NCI-H1048 (cell line): Measurements from ENCODE around the gene EVL.
"Not testable (repeated sequence)": the region's sequence is repeated elsewhere in the genome, so short reads cannot be mapped to it uniquely, and the experiment has no call there.

Experiments used
- DNase-seq: peaks from one replicate; lab custom pipeline; 2025; lab: John Stamatoyannopoulos, UW

The EVL gene

GRCh38 chr14:100038065-100038464 is 27.2 kb upstream of the EVL start:
- DNase-seq, result no peak

GRCh38 chr14:100039903-100040302 is 25.3 kb upstream of the EVL start:
- DNase-seq, result no peak

GRCh38 chr14:100041271-100041670 is 24.0 kb upstream of the EVL start:
- no peak for DNase-seq

GRCh38 chr14:100042286-100042685 is 22.9 kb upstream of the EVL start:
- no peak for DNase-seq

- DNase-seq, result no peak
These were observed 19.4 kb upstream of the EVL start for GRCh38 chr14:100045642-100046344.

- no peak for DNase-seq
These were observed 17.6 kb upstream of the EVL start for GRCh38 chr14:100047600-100047999.

- DNase-seq, result no peak
These were observed 16.4 kb upstream of the EVL start for GRCh38 chr14:100048786-100049185.

- DNase-seq, result no peak
These were observed 16.0 kb upstream of the EVL start for GRCh38 chr14:100049220-100049619.

- no peak for DNase-seq
These were observed 14.1 kb upstream of the EVL start for GRCh38 chr14:100051103-100051502.

GRCh38 chr14:100051543-100051942 is 13.7 kb upstream of the EVL start:
- DNase-seq, result no peak

- no peak for DNase-seq
These were observed 12.4 kb upstream of the EVL start for GRCh38 chr14:100052819-100053218.

- no peak for DNase-seq
These were observed 10.7 kb upstream of the EVL start for GRCh38 chr14:100054316-100055075.

GRCh38 chr14:100056431-100056830 is 8.8 kb upstream of the EVL start:
- DNase-seq, result no peak

- DNase-seq, result no peak
These were observed 8.0 kb upstream of the EVL start for GRCh38 chr14:100056964-100057795.

- DNase-seq, result no peak
These were observed 6.3 kb upstream of the EVL start for GRCh38 chr14:100058777-100059437.

GRCh38 chr14:100059438-100059781 is 5.8 kb upstream of the EVL start:
- no peak for DNase-seq

GRCh38 chr14:100060760-100061159 is 4.5 kb upstream of the EVL start:
- no peak for DNase-seq

- no peak for DNase-seq
These were observed 2.6 kb upstream of the EVL start for GRCh38 chr14:100062590-100062989.

- no peak for DNase-seq
These were observed 1.8 kb upstream of the EVL start for GRCh38 chr14:100063314-100063941.

GRCh38 chr14:100064335-100065092 is 708 bp upstream of the EVL start:
- not testable (repeated sequence) for DNase-seq

- no peak for DNase-seq
These were observed 836 bp downstream of the EVL start for GRCh38 chr14:100065942-100066574.
